ENCODE results near the gene PARP6.

- TF ChIP-seq EP300 (IDR thresholded peaks at IDR 0.05; ENCODE audit: low read length) (no peak), MAFK (IDR thresholded peaks at IDR 0.05; ENCODE audit: low read length) (no peak), SIX5 (IDR thresholded peaks at IDR 0.05; ENCODE audit: borderline replicate concordance in 1 of 2, insufficient read depth in 1 of 2, low read depth in 1 of 2, low read length in 2 of 2) (no peak), CEBPG (CRISPR knock-in tag; IDR thresholded peaks at IDR 0.05) (no peak), CEBPG (tag; conservative IDR thresholded peaks at IDR 0.05 in 1 of 2, IDR thresholded peaks at IDR 0.05 in 1 of 2) (no peak), POU5F1 (IDR thresholded peaks at IDR 0.05; ENCODE audit: borderline replicate concordance, low read depth, low read length, partially characterized antibody) (no peak), SP1 (CRISPR knock-in tag; IDR thresholded peaks at IDR 0.05) (no peak), NFXL1 (CRISPR knock-in tag; IDR thresholded peaks at IDR 0.05) (no peak)
- TF ChIP-seq, protein P1, sequence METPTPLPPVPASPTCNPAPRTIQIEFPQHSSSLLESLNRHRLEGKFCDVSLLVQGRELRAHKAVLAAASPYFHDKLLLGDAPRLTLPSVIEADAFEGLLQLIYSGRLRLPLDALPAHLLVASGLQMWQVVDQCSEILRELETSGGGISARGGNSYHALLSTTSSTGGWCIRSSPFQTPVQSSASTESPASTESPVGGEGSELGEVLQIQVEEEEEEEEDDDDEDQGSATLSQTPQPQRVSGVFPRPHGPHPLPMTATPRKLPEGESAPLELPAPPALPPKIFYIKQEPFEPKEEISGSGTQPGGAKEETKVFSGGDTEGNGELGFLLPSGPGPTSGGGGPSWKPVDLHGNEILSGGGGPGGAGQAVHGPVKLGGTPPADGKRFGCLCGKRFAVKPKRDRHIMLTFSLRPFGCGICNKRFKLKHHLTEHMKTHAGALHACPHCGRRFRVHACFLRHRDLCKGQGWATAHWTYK (CRISPR knock-in tag; IDR thresholded peaks at IDR 0.05), result 0 out of 2 replicates have a peak, but pooled peaks have one; percentile 69
- TF ChIP-seq, protein P2, sequence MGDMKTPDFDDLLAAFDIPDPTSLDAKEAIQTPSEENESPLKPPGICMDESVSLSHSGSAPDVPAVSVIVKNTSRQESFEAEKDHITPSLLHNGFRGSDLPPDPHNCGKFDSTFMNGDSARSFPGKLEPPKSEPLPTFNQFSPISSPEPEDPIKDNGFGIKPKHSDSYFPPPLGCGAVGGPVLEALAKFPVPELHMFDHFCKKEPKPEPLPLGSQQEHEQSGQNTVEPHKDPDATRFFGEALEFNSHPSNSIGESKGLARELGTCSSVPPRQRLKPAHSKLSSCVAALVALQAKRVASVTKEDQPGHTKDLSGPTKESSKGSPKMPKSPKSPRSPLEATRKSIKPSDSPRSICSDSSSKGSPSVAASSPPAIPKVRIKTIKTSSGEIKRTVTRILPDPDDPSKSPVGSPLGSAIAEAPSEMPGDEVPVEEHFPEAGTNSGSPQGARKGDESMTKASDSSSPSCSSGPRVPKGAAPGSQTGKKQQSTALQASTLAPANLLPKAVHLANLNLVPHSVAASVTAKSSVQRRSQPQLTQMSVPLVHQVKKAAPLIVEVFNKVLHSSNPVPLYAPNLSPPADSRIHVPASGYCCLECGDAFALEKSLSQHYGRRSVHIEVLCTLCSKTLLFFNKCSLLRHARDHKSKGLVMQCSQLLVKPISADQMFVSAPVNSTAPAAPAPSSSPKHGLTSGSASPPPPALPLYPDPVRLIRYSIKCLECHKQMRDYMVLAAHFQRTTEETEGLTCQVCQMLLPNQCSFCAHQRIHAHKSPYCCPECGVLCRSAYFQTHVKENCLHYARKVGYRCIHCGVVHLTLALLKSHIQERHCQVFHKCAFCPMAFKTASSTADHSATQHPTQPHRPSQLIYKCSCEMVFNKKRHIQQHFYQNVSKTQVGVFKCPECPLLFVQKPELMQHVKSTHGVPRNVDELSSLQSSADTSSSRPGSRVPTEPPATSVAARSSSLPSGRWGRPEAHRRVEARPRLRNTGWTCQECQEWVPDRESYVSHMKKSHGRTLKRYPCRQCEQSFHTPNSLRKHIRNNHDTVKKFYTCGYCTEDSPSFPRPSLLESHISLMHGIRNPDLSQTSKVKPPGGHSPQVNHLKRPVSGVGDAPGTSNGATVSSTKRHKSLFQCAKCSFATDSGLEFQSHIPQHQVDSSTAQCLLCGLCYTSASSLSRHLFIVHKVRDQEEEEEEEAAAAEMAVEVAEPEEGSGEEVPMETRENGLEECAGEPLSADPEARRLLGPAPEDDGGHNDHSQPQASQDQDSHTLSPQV (IDR thresholded peaks at IDR 0.05), result no peak
These were observed 73.8 kb downstream of the PARP6 start for GRCh38 chr15:72198356-72199204.
